Hepatocyte (in vitro differentiated cells): Measurements from ENCODE around the gene DBN1. TPM values are rescaled to one million over a fixed set of nuclear protein-coding genes. Genes with fewer than 3 reads are reported as not detected.

Experiments
- DNase-seq: peaks from one replicate; pipeline ENCODE4 v3.0.0-alpha.2; 2016; ENCODE audit warnings: low spot score
- H2AFZ ChIP-seq: fragments of 200-600 bp; sonication (generic); 2 replicates; pipeline ENCODE4 v1.6.0; 2016; ENCODE audit warnings: antibody characterized with exemption, mild to moderate bottlenecking
- H3K27ac ChIP-seq: fragments of 200-600 bp; sonication (generic); 2 replicates; pipeline ENCODE4 v1.5.1; 2016; ENCODE audit warnings: mild to moderate bottlenecking
- H3K27me3 ChIP-seq: fragments of 200-600 bp; sonication (generic); 2 replicates; pipeline ENCODE4 v1.6.1; 2016
- H3K36me3 ChIP-seq: fragments of 200-600 bp; sonication (generic); replicated peaks from 2 replicates; pipeline ENCODE4 v1.5.1; 2016; ENCODE audit warnings: low read depth; ENCODE audit not compliant: insufficient read depth
- H3K4me1 ChIP-seq: fragments of 200-600 bp; sonication (generic); 2 replicates; pipeline ENCODE4 v1.5.1; 2016; ENCODE audit warnings: mild to moderate bottlenecking, moderate library complexity; ENCODE audit not compliant: insufficient read depth
- H3K4me2 ChIP-seq: fragments of 200-600 bp; sonication (generic); 2 replicates; pipeline ENCODE4 v1.6.0; 2016
- H3K4me3 ChIP-seq: fragments of 200-600 bp; sonication (generic); 2 replicates; pipeline ENCODE4 v1.5.1; 2016; ENCODE audit warnings: mild to moderate bottlenecking
- H3K79me2 ChIP-seq: fragments of 200-600 bp; sonication (generic); 2 replicates; pipeline ENCODE4 v1.6.0; 2017; ENCODE audit warnings: mild to moderate bottlenecking
- H3K9me2 ChIP-seq: fragments of 200-600 bp; sonication (generic); replicated peaks from 2 replicates; pipeline ENCODE4 v1.6.0; 2017; ENCODE audit warnings: mild to moderate bottlenecking; ENCODE audit not compliant: insufficient read depth
- H3K9me3 ChIP-seq: fragments of 200-600 bp; sonication (generic); 2 replicates; pipeline ENCODE4 v1.5.1; 2016; ENCODE audit warnings: low read depth, mild to moderate bottlenecking
- H4K20me1 ChIP-seq: fragments of 200-600 bp; sonication (generic); 2 replicates; pipeline ENCODE4 v1.6.0; 2016; ENCODE audit warnings: mild to moderate bottlenecking; ENCODE audit not compliant: insufficient read depth, poor library complexity, severe bottlenecking
- EZH2 ChIP-seq: fragments of 200-600 bp; sonication (generic); IDR thresholded peaks from 2 replicates; pipeline ENCODE4 v1.6.1; 2016; ENCODE audit warnings: antibody characterized with exemption, mild to moderate bottlenecking, borderline replicate concordance
- EZH2phosphoT487 ChIP-seq: fragments of 200-600 bp; sonication (generic); IDR thresholded peaks from one replicate; pipeline ENCODE4 v1.6.1; 2018; ENCODE audit warnings: antibody characterized with exemption, mild to moderate bottlenecking, low read depth, moderate library complexity; ENCODE audit not compliant: unreplicated experiment, severe bottlenecking
- WGBS: methylation state at CpG from one replicate; pipeline ENCODE4 v1.1.6; 2016; ENCODE audit warnings: low lambda C conversion rate; ENCODE audit errors: missing lambda C conversion rate; 5-methylcytosine and 5-hydroxymethylcytosine counted together
- polyA plus RNA-seq: library from polyadenylated mRNA; unstranded; fragments of >200 nt; fragmentation: Nextera tagmentation; extraction: Ambion mirVana; gene quantifications from 2 replicates; pipeline ENCODE4 v1.2.1, GENCODE V29; 2016
- total RNA-seq: library from RNA; depleted of rRNA; stranded (reverse); fragments of >200 nt; gene quantifications from 2 replicates; pipeline ENCODE4 v1.2.3, GENCODE V29; 2014
- TF ChIP-seq, protein P1 (sequence below): fragments of 200-600 bp; sonication (generic); IDR thresholded peaks from 2 replicates; pipeline ENCODE4 v1.5.1; 2016; ENCODE audit warnings: antibody characterized with exemption, mild to moderate bottlenecking; ENCODE audit not compliant: poor library complexity

DBN1 gene
- total and polyA plus RNA-seq, 2 experiments from 2014 or later, result 107 to 122 TPM

DNA sequence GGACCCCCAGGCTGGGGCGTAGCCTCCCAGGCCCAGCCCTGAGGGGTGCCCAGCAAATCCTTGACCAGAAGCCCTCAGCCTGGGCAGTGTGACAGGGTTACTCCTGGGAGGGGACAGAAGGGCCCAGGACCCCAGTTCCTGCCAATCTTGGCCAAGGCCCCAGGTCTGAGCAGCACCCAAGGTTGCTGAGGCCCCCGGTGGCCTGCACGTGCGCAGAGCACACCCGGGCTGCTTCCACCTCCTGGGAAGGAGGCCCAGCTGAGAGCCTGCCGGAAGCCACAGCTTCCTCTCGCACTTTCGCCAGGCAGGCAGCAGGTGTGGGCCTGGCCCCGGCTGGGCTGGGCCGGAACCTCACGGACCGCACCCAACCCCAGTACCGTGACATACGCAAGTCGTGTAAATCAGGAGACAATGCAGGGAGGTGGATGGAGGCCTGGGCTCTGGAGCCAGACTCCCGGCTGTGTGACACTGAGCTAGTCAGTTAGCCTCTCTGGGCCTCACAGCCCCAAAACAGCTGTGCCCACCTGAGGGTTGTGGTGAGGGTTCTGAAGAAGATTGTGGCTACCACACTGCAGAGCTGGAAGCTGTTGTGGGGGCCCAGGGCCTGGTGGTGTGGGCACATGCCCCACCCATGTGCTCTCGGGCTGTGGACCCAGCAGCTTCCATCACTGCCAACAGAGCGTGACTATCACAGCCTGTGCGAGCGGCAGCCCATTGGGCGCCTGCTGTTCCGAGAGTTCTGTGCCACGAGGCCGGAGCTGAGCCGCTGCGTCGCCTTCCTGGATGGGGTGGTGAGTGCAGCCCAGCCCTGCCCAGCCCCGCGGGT lies 41.9 kb downstream of the DBN1 start:
- Histone ChIP-seq H3K36me3 (no peaks in the 10 kb centered on the region), H3K79me2 (peaks cover 29% of the 10 kb centered on the region), H3K4me3 (no peak overlapping the region), H3K4me2 (no peak overlapping the region), H3K4me1 (peaks cover 9% of the 10 kb centered on the region), H3K27ac (no peak overlapping the region), H2AFZ (no peak overlapping the region), H3K9me3 (no peaks in the 10 kb centered on the region), H4K20me1 (peaks cover 4% of the 10 kb centered on the region), H3K9me2 (no peaks in the 10 kb centered on the region), H3K27me3 (no peaks in the 10 kb centered on the region)
- TF ChIP-seq EZH2 (no peak), EZH2phosphoT487 (no peak)
- TF ChIP-seq, protein P1, sequence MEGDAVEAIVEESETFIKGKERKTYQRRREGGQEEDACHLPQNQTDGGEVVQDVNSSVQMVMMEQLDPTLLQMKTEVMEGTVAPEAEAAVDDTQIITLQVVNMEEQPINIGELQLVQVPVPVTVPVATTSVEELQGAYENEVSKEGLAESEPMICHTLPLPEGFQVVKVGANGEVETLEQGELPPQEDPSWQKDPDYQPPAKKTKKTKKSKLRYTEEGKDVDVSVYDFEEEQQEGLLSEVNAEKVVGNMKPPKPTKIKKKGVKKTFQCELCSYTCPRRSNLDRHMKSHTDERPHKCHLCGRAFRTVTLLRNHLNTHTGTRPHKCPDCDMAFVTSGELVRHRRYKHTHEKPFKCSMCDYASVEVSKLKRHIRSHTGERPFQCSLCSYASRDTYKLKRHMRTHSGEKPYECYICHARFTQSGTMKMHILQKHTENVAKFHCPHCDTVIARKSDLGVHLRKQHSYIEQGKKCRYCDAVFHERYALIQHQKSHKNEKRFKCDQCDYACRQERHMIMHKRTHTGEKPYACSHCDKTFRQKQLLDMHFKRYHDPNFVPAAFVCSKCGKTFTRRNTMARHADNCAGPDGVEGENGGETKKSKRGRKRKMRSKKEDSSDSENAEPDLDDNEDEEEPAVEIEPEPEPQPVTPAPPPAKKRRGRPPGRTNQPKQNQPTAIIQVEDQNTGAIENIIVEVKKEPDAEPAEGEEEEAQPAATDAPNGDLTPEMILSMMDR, result no peak
- WGBS, result 96% methylated on average over 23 of the region's 29 CpGs
- DNase-seq, result no peak

DNA sequence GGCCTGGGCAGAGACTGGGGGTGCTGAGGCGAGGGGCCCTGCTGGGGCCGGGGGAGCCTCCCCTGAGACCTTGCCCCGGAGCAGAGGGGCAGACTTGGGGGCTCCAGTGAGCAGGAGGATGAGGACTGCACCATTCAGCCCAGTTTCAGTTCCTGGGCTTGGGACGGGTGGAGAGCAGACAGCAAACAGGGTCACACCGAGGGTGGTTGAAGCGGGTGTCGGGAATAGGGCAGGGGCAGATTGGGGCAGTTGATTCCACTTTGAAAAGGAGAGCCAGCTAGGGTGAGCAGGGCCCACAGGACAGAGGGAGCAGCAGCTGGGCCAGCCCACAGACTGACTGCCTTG lies 42.5 kb downstream of the DBN1 start:
- Histone ChIP-seq H3K36me3 (no peaks in the 10 kb centered on the region), H2AFZ (no peak overlapping the region), H3K79me2 (peaks cover 29% of the 10 kb centered on the region), H3K4me2 (no peak overlapping the region), H3K4me3 (no peak overlapping the region), H3K9me2 (no peaks in the 10 kb centered on the region), H3K27ac (no peak overlapping the region), H3K27me3 (no peaks in the 10 kb centered on the region), H3K9me3 (no peaks in the 10 kb centered on the region), H3K4me1 (peaks cover 9% of the 10 kb centered on the region), H4K20me1 (peaks cover 4% of the 10 kb centered on the region)
- no peak for TF ChIP-seq EZH2phosphoT487
- TF ChIP-seq, protein P1, result no peak
- TF ChIP-seq EZH2, result no peak
- DNase-seq, result no peak
- 95% methylated on average over 6 of the region's 7 CpGs for WGBS

DNA sequence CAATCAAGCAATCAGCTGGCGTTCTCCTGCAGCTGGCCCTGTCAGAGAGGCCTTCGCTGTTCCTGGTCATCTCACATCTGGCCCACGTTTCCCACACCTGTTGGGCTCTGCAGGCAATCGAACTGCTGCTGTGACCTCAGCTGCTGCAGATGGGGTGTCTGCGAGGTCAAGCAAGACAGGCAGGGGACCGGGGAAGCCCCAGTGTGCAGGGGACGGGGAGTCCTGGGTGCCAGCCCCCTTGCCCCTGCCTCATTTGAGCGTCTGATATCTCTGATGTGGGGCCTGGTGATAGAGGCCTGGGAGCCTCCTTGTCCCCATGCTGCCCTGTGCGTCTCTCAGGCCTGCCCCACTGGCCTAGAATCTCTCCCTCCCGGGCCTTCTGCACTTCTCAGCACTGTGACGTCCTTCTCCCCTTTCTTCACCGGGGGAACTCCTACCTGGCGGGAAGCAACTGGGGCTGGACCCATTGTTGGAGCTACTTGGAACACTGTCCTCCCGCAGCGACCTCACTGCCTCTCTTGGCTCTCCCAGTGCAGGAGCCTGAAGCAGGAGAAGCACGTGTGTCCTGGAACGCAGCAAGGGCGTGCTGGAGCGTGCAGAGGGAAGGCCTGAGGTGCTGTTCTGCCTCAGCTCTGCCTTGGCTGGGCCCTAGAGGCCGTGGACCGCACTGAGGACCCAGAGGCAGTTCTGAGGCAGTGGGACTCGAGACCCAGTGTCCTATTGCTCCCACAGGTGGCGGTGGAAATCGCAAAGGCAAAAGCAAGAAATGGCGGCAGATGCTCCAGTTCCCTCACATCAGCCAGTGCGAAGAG lies 43.1 kb downstream of the DBN1 start:
- Histone ChIP-seq H3K4me2 (no peak overlapping the region), H3K4me1 (peaks cover 9% of the 10 kb centered on the region), H4K20me1 (peaks cover 4% of the 10 kb centered on the region), H3K9me2 (no peaks in the 10 kb centered on the region), H3K9me3 (no peaks in the 10 kb centered on the region), H3K36me3 (no peaks in the 10 kb centered on the region), H2AFZ (no peak overlapping the region), H3K4me3 (no peak overlapping the region), H3K27me3 (no peaks in the 10 kb centered on the region), H3K79me2 (peaks cover 29% of the 10 kb centered on the region), H3K27ac (no peak overlapping the region)
- 85% methylated on average over 24 of the region's 26 CpGs for WGBS
- no peak for DNase-seq
- TF ChIP-seq EZH2 (no peak), EZH2phosphoT487 (no peak)
- TF ChIP-seq, protein P1, result no peak
